Fibroblast of skin of left quadriceps (primary cell): ENCODE data around the gene RPS5.
"Not testable (repeated sequence)": the region's sequence is repeated elsewhere in the genome, so short reads cannot be mapped to it uniquely, and the experiment has no call there.

ENCODE experiments used
- DNase-seq, 2 experiments: peaks; one replicate each; pipeline ENCODE4 v3.0.0-alpha.2; 2013; ENCODE audit warnings: low read depth in 2 of 2

Gene RPS5

DNA sequence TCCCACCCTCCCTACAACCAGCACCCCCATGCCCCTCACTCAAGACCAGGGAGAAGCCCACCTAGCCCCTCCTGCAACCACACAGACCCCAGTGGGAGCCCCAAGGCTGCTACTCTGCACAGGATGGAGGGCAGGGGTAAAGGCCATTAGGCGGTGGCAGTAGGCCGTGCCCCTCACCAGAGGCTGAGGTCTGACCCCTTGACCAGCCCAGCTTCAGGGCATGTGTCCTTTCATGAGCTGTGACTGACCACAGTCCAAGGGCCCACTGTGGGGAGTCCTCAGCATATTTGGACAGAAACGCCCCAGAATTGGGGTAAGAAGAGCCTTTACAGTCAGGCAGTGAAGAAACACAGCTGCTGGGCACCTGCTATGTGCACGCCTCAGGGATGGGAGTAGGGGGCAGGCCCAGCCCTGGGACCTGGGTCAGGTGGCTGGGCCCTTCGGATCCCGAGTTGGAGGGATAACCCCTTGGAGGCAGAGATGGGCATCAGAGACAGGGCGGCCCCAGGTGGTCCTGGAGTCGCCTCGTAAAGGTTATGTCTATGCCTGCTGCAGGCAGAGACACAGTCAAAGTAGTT is 1.7 kb upstream of the RPS5 start:
- DNase-seq = no peak

DNA sequence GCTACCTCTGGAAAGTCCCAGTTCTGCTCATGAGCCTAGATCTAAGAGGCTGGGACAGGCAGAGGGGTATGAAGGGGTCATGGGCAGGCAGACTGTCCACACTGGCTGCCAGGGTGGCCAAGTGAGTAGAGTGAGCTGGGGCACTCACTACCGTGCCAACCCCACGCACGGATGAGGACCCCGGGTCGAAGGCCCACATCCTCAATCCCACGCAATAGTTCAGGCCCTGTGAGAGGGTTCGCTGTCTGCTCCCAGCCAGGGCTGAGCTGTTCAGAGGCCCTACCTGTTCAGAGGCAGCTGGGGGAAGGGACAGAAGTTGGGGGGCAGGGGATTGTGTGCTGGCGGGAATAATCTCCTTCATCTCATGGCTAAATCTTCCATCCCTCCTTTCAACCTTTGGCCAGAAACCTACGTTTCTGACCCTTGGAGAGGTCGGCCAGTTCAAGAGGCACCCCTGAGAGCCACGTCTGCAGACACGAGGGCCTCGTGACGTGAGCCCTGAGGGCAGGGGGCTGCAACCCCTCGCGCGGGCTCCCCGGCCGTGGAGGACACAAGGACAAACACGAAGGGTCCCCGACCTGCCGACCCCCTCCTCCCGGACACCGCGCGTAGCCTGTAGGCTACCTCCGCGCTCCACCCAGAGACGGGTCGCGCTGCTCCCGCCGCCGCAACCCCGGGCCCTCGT is 1.0 kb upstream of the RPS5 start:
- no peak for DNase-seq

DNA sequence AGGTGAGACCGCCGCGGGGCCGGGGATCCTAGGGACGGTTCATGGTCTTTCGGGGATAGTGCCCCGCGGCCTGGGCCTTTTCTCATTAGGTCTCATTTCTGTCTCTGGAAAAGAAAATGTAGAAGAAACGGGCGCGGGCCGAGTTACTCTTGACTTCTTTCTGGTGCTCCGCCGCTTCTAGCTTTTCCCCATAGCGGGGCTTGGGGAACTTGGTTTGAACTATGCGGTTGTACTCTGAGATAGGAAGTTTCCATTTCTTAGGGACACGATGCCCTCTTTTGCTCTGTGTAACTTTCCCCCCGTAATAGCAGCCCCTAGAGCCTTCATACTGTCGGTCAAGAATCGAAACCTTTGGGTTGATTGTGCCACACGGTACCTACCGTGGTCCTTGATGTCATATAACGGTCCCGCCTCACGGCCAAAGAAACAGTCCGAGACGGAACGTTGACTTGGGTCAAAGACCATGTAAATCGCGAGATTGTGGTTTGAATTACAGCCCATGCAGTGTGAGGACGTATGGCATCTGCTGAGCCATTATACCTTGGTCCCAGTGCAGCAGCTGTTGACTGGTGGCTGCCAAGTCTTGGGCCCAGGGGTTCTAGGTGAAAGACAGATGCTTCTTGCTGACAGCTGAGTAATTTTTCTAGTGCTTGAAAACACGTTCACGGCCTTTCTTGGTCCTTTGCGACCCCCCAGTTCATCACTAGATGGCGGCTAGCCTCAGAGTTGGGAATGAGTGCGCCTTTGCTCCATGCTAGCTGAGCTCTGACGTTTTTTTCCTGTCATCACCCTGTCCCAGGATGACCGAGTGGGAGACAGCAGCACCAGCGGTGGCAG is 487 bp downstream of the RPS5 start:
- no peak for DNase-seq

DNA sequence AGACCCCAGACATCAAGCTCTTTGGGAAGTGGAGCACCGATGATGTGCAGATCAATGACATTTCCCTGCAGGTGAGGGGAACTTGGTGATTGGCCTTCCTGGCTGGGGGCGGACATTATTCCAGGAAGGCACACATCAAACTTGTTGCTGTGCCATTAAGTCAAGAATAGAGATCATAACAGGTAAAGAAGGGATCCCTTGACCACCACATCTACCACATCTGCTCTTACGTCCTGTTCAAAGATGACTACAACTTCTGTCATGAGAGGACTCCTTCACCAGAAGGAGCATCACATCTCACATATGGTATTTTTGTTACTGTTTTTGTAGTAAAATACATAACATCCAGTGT is 1.1 kb downstream of the RPS5 start:
- no peak for DNase-seq

DNA sequence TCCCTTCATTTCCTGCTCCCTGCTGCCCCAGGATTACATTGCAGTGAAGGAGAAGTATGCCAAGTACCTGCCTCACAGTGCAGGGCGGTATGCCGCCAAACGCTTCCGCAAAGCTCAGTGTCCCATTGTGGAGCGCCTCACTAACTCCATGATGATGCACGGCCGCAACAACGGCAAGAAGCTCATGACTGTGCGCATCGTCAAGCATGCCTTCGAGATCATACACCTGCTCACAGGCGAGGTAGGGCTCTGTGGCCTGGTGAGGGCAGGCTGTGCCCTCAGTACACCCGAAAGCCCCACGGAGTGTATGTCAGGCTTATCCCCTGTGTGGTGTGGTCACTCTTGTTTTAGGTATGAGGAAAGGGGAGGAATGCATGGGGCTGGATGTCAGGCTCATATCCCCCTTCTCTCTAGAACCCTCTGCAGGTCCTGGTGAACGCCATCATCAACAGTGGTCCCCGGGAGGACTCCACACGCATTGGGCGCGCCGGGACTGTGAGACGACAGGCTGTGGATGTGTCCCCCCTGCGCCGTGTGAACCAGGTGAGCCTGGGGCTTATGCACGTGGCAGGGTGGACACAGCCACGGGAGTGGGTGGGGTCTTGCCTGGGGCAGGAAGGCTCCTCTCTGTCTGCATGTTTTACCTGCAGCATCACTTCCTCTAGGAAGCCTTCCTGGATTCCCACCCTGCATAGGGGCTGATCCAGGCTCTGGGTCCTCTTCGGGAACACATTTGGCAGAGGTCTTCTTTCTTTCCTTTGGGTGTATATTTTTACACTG is 6.1 kb downstream of the RPS5 start:
- no peak for DNase-seq

DNA sequence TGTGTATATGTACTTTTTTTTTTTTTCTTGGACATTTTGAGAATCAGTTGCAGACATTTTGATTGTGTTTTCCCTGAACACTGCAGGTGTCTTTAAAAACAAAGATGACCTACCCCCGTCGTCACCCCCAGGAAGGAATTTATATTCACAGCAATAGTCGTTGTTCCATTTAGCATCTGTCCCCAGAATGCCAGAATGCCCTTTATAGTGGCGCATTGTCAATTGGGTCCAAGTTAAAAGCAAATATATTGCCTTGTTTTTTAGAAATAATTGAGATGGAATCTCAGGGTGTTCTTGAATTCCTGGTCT is 6.6 kb downstream of the RPS5 start:
- DNase-seq = no peak

DNA sequence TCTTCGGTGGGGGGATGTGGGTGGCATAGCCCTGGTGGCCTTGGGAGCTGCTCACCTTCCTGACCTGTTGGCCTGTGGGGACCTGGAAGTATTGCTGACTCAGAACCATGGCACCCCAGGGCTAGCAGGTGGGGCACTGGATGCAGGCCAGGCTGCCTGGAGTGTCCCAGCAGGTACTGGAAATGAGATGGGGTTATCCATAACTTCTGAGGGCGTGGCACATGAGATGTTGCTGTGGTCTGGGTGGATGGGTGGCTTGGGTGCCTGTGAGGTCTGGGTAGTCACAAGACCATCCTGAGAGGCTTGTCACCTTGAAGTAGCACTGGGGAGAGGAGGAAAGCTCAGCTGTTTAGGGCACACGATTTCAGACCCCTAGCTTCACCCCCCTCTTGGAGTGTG is 7.8 kb downstream of the RPS5 start:
- DNase-seq = no peak

DNA sequence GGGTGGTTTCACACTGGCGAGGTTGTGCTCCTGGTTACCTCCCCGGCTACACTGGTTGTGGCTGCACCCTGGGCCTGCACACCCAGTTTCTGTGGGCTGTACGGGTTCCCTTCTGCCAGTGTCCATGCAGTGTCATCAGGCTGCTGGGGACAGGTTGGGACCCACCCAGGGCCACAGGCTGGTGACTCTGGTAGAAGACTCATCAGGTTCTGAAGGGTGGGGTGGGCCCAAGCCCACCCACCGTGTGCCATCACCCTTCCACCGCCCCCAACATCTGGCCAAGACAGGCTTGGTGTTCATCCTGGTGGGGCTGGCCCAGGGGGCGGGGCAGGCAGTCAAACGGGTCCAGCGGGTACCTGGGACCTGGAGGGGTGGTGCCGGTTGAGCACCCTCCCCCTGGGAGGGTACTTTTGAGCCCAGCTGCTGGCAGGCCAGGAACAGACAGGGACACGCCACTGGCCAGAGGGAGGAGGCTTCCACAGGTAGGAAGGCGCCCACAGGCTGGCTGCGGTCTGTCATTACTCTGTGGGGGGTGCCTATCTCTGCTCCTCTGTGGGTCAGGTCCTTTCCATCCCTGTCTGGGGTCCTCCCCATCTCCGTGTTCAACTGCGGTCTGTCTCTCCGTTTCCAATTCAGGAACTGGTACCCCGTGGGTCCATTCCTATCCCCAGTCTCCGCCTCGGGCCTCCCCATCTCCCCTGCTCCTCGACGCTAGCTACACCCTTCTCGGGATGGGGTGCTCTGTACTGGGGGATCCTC is 8.3 kb downstream of the RPS5 start, which contains the start of gene RNF225:
Gene RNF225, plus strand, starts transcription at position 437 of the 759 bp plus-strand sequence. CDS start 434 bp downstream, outside the sequence.
- DNase-seq = no peak

DNA sequence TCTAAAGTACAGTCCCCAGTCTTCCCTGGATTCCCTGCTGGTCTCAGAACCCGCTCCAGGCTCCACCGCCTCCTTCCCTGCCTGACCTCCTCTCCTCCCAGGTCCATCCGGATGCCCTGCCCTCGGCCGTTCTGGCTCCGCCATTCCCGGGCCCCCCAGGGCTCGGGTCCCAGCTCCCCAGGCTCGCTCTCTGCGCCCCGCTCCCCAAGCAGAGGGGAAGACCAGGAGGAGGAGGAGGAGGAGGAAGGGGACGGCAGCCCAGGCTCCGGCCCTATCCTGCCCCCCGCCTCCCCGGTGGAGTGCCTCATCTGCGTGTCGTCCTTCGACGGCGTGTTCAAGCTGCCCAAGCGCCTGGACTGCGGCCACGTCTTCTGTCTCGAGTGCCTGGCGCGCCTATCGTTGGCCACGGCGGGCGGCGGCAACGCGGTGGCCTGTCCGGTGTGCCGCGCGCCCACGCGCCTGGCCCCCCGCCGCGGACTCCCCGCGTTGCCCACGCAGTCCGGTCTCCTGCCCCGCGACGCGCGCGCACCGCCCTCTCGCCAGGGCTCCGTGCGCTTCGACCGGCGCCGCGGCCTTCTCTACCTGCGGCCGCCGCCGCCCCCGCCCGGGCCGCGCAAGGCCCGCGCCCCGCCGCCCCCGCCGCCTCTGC is 9.0 kb downstream of the RPS5 start:
- DNase-seq = no peak

DNA sequence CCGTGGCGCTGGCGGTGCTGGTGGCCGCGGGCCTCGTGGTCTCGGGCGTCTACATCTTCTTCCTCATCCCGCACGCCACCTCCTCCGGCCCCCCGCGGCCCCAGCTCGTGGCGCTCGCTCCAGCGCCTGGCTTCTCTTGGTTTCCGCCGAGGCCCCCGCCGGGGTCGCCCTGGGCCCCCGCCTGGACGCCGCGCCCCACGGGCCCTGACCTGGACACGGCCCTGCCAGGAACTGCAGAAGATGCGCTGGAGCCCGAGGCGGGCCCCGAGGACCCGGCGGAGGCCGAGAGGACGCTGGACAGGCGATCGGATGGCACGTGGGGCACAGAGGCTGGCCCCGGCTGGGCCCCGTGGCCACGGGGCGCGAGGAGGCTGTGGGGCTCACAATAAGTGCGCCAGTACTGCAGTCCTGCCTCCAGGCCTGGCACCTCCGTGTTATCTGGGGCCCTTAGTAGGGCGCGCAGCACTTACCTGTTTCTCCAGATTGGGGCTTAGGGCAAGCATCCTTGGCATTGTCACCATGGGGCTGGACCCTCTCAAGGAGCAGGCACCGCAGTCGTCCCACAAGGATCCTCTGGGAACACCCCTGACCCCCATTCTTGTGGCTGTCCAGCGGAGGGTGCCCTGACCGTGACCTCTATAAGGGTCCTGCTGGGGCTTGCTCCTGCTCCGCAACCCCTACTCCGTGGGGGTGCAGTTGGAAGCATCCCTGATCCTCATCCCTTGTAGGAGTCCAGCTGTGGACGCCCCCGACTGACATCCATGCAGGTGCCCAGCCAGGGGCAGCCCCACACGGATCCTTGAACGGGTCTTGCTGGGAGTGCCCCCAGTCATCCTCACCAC is 9.8 kb downstream of the RPS5 start:
- DNase-seq = no peak

DNA sequence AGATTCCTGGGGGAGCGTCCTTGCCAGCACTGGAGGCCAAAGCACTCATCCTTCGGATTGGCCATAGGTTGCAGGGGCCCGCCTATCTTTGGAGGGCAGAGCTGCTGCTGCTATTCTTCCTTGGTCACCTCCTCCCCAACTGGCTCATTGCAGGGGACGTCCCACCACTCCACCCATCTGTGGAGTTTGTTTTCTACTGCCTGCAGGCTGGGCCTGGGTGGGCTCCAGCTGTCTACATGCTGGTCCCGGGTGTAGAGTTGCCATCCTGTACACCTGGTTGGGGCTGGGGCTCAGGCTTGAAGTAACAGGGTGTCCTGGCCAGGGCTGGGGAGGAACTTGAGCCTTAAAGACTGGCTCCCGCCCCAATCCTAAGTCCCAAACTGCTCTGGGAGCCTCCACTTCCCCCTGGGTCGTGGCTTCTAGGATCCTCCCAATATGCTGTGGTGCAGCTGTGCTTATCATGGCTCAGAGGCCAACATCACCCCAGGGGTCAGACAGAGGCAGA is 10.5 kb downstream of the RPS5 start:
- DNase-seq = no peak

DNA sequence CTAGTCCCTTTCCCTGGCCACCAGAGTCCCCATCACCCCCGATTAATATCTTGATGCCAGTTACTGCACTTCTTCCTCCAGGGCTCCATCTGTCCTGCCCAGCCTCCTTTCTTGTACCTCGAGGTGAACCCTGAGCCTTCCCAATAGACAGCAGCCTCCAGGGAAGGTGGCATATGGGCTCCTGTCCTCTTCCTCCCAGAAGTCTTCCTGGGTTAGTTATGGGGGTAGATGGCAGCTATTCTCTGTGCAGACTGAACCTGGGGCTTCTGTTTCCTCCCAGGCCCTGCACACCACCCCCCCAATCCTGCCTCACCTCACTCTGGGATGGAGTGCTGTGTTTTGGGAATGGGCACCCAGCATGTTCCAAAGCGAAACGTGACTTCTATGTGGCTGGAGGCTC is 11.0 kb downstream of the RPS5 start:
- no peak for DNase-seq

DNA sequence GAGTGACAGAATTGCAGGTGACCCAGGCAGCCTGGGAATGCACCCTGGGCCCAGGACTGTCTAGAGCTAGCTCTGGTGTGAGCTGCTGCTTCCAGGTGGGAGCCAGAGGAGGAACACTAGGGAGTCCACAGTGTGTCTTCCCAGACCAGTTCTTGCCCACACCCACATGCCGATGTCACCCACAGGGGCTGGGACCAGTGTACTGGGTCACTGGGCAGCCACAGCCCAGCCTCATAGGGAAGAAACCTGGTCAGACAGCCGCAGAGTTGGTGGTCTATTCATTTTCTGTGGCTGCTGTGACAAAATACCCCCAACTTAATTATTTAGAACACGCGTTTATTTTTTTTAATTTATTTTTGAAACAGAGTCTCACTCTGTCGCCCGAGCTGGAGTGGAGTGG is 11.5 kb downstream of the RPS5 start:
- no peak for DNase-seq

DNA sequence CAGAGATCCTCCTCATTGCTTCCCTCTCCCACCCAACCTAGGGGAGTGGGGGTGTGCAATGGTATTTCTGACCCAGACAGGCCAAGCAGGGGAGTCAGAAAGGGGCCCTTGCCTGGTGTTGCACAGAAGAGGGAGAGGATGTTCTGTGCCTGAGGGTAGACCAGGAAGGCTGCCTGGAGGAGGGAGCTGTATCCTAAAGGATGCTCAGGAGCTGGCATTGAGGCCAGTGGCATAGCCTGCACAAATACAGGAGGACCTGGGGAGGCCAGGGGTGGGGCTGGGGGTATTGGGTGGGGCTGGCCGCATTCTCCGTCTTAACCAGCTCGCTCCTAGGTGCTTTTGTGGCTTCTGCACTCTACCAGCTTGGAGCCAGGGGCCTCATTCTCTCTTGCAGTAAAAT is 12.8 kb downstream of the RPS5 start:
- DNase-seq = no peak

DNA sequence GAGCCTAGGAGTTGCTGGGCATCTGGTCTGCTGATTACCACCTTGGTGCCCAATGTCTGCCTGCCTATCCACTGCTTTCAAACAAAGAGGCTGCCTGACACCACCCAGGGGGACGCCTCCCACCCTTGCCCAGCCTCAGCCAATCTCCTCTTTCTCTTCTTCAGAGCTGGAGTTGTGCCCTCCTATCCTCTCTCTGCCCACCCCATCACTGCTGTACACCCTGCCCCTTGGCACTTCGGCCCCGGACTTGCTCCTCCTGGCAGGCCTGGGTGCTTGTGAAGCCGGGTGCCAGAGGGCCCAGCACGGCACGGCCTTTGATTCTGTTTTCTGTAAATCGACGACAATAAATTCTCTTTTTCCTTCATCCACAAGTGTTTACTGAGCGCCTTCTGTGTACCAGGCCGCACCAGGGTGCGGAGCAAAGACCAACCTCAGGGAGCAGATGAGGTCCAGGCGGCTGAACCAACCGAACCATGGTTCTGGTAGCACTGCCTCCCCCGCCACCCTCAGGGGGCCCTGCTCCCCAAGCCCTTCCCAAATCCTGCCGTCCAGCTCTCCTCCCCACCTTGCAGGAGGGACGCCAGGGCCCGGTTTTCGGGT is 13.3 kb downstream of the RPS5 start:
- no peak for DNase-seq

DNA sequence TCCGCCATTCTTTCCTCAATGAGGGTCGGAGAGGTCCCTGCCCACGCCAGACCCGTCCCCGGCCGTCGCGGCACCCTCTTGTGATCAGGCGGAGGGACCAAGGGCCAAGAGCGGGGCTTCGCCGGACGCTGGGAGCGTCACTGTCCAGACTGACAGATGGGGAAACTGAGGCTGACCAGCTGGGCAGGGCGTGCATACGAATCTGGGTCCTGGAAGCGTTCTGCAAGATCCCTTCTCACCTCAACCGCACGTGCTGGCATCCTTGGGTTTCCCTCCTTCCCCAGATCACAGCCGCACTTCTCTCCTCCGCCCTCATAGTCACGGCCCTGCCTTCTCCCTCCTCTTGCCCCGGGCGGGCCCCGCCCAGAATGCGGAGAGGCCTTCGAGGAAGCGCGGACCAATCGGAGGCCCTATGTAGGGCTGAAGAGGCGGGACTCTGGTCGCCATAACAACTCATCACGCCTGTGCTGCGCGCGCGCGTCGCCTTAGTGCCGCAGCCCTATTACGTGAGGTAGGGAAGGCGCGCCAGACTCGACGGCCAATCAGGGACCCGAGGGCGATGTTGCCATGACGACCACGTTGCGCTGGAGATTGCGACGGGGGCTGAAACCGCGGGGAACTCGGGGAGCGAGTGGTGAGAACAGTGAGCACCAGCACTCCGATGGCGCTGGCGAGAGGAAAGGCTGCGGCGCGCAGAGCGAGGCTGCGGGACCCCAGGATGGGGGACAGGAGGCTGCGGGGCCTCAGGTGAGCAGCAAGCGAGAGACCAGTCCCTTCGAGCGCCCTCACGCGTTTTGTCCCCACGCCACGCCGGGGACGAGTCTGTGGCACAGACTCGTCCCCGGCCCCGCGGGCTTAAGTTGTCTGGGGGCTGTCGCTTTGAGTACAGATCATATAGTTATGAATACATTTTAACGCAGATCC is 14.1 kb downstream of the RPS5 start:
- peak; percentile 98 to 99 for DNase-seq

DNA sequence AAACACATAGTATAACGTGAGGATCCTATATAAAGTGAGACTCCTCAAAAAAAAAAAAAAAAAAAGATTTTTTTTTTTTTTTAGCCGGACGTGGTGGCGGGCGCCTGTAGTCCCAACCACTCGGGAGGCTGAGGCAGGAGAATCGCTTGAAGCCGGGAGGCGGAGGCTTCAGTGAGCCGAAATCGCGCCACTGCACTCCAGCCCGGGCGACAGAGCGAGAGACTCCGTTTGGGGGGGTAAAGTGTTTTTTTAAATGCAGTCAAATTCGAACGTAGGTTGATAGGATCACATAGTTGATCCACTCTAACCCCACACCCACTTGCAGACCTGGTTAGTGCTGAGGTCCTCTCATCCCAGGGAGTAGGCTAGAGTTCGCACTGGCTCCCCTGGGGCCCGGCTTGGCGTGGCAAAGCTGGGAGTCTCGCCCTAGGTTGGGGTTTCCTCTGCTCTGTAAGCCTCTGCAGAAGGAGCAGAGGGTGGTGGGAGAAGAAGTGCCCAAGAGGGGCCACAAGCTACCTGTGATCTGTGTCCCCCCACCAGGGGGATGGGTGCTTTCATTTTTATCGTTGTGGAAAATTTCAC is 14.9 kb downstream of the RPS5 start:
- DNase-seq = no peak

DNA sequence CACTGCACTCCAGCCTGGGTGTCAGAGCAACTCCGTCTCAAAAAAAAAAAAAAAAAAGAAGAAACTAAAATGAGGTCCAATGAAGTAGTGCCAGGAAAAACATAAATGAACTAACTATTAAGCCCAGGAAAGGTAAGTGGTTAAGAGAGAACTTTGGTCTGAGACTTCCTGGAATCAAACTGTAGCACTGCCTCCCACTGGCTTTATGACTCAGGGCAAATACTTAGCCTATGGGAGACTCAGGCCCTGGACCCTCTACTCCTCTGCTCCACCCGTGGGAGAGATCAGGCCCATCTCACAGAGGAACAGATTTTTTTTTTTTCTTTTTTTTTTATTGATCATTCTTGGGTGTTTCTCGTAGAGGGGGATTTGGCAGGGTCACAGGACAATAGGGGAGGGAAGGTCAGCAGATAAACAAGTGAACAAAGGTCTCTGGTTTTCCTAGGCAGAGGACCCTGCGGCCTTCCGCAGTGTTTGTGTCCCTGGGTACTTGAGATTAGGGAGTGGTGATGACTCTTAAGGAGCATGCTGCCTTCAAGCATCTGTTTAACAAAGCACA is 16.9 kb downstream of the RPS5 start:
- not testable (repeated sequence) for DNase-seq
